Stimulated activated CD4-positive, alpha-beta T cell treated with anti-CD3 and anti-CD28 coated beads, Interleukin-2, amount 100 ng/mL, for 24 hours (primary cell): Measurements from ENCODE around the gene SSH2.
"Not testable (repeated sequence)": the region's sequence is repeated elsewhere in the genome, so short reads cannot be mapped to it uniquely, and the experiment has no call there.

Source experiments
- DNase-seq, 2 donors: peaks; one replicate each; pipeline ENCODE4 v3.0.0-alpha.2; 2020

The SSH2 gene

GRCh38 chr17:29699283-29699682 is 230.7 kb downstream of the SSH2 start:
- DNase-seq, result no peak

GRCh38 chr17:29698837-29699236 is 231.2 kb downstream of the SSH2 start:
- DNase-seq, result no peak

GRCh38 chr17:29698019-29698777 is 231.8 kb downstream of the SSH2 start:
- no peak for DNase-seq

GRCh38 chr17:29697371-29697770 is 232.7 kb downstream of the SSH2 start:
- no peak for DNase-seq

- no peak for DNase-seq
Observed at GRCh38 chr17:29694918-29695563, 235.0 kb downstream of the SSH2 start.

- no peak for DNase-seq
Observed at GRCh38 chr17:29693751-29694150, 236.3 kb downstream of the SSH2 start.

- no peak for DNase-seq
Observed at GRCh38 chr17:29687596-29687995, 242.4 kb downstream of the SSH2 start.

GRCh38 chr17:29686993-29687590 is 242.9 kb downstream of the SSH2 start:
- DNase-seq, result no peak

- no peak for DNase-seq
Observed at GRCh38 chr17:29683481-29683880, 246.5 kb downstream of the SSH2 start.

GRCh38 chr17:29682987-29683386 is 247.0 kb downstream of the SSH2 start:
- DNase-seq, result no peak

GRCh38 chr17:29682054-29682453 is 248.0 kb downstream of the SSH2 start:
- no peak for DNase-seq

GRCh38 chr17:29677824-29678223 is 252.2 kb downstream of the SSH2 start:
- no peak for DNase-seq

GRCh38 chr17:29677221-29677791 is 252.7 kb downstream of the SSH2 start:
- DNase-seq, result no peak

GRCh38 chr17:29675961-29676360 is 254.1 kb downstream of the SSH2 start:
- DNase-seq, result not testable (repeated sequence)

- DNase-seq, result no peak
Observed at GRCh38 chr17:29674281-29674680, 255.7 kb downstream of the SSH2 start.

GRCh38 chr17:29671661-29672060 is 258.4 kb downstream of the SSH2 start:
- DNase-seq, result no peak

GRCh38 chr17:29669266-29669665 is 260.8 kb downstream of the SSH2 start:
- no peak for DNase-seq

GRCh38 chr17:29667969-29668368 is 262.1 kb downstream of the SSH2 start:
- DNase-seq, result no peak

- DNase-seq, result no peak
Observed at GRCh38 chr17:29665481-29665810, 264.6 kb downstream of the SSH2 start.

- DNase-seq, result no peak
Observed at GRCh38 chr17:29664743-29665480, 265.1 kb downstream of the SSH2 start.

GRCh38 chr17:29663155-29663554 is 266.9 kb downstream of the SSH2 start:
- no peak for DNase-seq

GRCh38 chr17:29661213-29661612 is 268.8 kb downstream of the SSH2 start:
- DNase-seq, result no peak

- DNase-seq, result no peak
Observed at GRCh38 chr17:29659155-29659554, 270.9 kb downstream of the SSH2 start.
